Spleen (tissue), 7 donors: ENCODE data around the gene MAP2.

Source experiments
- CTCF ChIP-seq, 11 experiments: fragments of 200-600 bp in 7 of 11; fragments of 450-650 bp in 4 of 11; sonication (generic) in 4 of 11; IDR thresholded peaks in 8 of 11; conservative IDR thresholded peaks in 3 of 11; 1 replicate in 7 of 11; 2 replicates in 4 of 11; pipeline versions ENCODE4 v1.4.0 to v1.8.0; 2016 to 2021; ENCODE audit warnings: antibody characterized with exemption in 11 of 11, inconsistent platforms in 4 of 11, mild to moderate bottlenecking in 1 of 11
- POLR2A ChIP-seq, 3 donors: fragments of 450-650 bp; IDR thresholded peaks; one replicate each; pipeline ENCODE4 v1.5.1; 2017; ENCODE audit warnings: antibody characterized with exemption in 3 of 3, mild to moderate bottlenecking in 1 of 3
- POLR2AphosphoS5 ChIP-seq, 3 donors: sonication (generic); formaldehyde crosslinking; IDR thresholded peaks; one replicate each; pipeline ENCODE4 v1.5.1; 2017; ENCODE audit warnings: antibody characterized with exemption in 3 of 3
- donor health status: DM: no; HTN: no; CAD: no; lungs with moderate emphysema.
- donor health status: DM: no; HTN: no; CAD: no.
- donor health status: DM: no; HTN: no; CAD: no.

- TF ChIP-seq CTCF (IDR thresholded peaks at IDR 0.05 in 8 of 11, conservative IDR thresholded peaks at IDR 0.05 in 3 of 11), result no peak
- TF ChIP-seq POLR2A (IDR thresholded peaks at IDR 0.05), result no peak
- TF ChIP-seq POLR2AphosphoS5 (IDR thresholded peaks at IDR 0.05), result no peak
Observed at GRCh38 chr2:209591021-209591420, 167.2 kb downstream of the MAP2 start.
